ENCODE data around the gene NEURL1B.

- TF ChIP-seq TARDBP (IDR thresholded peaks at IDR 0.05), result no peak
- no peak for TF ChIP-seq BHLHE40 (IDR thresholded peaks at IDR 0.05; ENCODE audit: borderline replicate concordance)
- TF ChIP-seq HDGF (IDR thresholded peaks at IDR 0.05; ENCODE audit: borderline replicate concordance), result no peak
- no peak for TF ChIP-seq ZNF384 (IDR thresholded peaks at IDR 0.05)
- TF ChIP-seq FOXM1 (IDR thresholded peaks at IDR 0.05; ENCODE audit: borderline replicate concordance), result no peak
- TF ChIP-seq SUZ12 (IDR thresholded peaks at IDR 0.05), result no peak
These were observed 82.4 kb downstream of the NEURL1B start for GRCh38 chr5:172723508-172723907.

Measured in HEK293T (cell line).